Pulmonary artery endothelial cell (primary cell): ENCODE results near the gene CCR6. TPM values are rescaled to one million over a fixed set of nuclear protein-coding genes. Genes with fewer than 3 reads are reported as not detected.
"Not testable (repeated sequence)": the region's sequence is repeated elsewhere in the genome, so short reads cannot be mapped to it uniquely, and the experiment has no call there.

Experiments used
- DNase-seq: peaks from one replicate; pipeline ENCODE4 v3.0.0-alpha.2; 2011; ENCODE audit warnings: low read depth, low spot score
- total RNA-seq: library from RNA; depleted of rRNA; stranded (reverse); fragments of >200 nt; gene quantifications from 2 replicates; pipeline ENCODE4 v1.2.3, GENCODE V29; 2014

Gene CCR6
- total RNA-seq: not detected in 2 replicates

DNA sequence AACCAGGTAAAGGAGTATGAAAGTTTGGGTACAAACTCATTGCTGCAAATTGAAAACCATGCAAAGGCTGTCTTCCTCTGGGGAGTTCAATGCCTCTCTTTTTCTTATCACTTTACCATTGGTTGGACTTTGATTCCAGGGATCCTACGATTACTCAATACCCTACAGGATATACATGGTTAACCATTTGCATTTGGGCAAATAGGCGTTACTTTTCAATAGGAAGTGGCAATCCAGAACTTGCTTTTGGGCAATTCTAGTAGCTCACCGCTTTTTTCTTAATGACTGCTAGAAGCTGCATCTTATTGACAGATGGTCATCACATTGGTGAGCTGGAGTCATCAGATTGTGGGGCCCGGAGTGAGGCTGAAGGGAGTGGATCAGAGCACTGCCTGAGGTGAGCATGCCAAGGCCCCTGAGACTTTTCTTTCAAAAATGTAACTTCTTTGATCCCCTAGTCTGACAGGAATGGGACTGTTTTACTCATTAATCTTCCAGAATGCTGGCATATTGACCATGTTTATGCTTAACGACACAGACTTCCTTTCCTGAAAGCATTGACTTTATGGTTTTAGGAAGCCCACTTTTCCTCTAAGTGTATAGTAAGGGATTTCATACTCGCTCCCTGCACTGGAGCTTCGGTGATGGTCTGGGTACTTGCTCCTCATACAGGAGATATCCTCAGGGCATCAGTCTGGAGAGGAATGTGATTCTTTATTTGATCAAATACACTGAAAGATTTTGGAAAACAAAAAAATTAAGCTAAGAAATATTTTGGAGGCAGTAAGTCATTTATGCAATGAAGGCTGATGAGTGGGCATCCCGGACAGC lies at the start of gene CCR6:
TSS of gene CCR6 (plus strand) at position 270 of the 831 bp plus-strand sequence. CDS start 13,039 bp downstream, outside the sequence.
- no peak for DNase-seq

DNA sequence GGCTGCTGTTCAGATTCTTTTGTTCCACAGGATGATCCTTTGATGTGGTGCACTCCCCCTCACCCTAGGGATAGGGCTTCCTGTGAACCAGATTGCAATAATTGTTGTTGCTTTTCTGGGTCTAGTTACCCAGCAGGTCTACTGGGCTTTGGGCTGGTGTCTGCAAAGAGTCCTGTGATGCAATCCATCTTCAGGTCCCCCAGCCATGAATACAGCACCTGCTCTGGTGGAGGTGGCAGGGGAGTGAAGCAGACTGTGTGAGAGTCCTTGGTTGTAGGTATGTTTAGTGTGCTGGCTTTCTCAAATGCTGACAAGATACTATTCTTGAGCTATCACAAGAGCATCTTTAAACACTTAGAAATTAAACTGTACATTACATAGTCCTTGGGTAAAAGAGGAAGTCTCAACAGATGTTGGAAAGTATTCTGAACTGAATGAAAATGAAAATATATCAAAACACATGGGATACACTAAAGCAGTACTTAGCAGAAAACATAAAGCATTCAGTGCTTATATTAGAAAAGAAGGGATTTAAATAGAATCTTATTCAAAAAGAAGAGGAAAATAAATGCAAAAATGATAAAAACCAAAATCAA lies 49.1 kb upstream of the CCR6 start:
- DNase-seq: no peak

DNA sequence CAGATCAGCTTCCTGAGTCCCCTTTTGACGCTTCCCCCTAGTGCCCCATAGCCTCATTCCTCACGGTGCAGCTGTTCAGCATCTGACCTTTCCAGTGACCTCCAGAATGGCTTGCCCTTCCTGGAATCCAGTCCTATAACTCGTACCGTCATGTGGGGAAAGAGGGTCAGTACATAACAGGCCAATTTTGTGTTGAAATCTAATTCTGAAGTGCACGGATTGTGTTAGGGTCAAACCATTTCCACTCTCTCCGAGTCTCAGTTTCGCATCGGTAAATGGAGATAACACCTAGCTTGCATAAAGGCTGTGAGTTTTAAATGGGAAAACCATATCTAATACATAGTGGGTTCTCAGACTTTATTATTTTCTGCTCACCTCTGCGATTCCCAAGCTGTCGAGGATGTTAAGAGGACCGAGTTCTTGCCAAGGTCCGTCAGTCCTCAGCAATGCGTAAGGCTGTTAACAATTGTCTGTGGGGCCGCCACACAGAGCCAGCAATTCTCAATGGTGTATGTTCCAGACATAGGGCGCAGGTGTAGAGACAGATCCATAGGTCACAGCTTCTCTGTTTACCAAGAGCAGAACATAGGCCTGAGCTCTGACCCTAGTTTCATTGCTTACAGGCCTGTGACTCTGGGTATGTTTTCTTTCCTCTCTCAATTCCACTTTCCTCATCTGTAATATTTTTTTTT lies 45.5 kb upstream of the CCR6 start:
- no peak for DNase-seq

DNA sequence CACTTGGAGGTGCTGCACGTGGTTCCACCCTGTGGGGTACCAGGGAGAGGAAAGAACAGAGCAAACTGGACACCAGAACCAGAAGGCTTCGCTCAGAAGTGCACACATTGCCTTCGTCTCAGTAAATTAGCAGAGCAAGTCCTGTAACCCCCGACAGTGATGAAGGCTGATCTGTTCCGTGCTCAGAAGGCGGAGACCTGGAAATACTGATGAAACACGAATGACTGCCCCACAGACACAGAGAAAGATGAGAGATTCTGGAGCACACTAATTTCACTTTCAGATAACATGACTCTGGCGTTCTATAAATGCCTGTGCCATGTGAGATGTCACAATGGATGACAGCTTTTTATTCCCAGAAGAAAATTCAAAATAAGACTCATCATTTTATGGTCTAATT lies 44.2 kb upstream of the CCR6 start:
- no peak for DNase-seq

DNA sequence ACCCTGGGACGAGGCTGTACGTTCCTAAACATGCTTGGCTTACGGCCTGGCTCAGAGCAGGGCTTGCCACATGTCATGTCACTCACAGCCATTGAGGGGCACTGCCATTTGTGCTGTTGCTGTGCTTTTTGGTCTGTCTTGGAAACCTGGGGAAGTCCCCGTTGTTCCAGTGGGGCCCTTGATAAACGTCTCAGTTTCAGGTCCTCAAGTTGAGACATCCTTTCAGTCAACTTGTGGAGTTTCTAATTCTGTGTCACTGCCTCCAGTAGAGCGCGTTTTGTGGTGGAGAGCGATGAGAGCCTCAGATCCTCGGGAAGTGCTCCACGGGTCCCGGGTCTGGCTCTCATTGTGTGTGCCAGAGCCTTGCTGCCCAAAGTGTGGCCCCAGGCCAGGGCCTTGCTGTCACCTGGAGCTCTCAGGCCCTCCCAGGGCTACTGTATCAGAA lies 43.0 kb upstream of the CCR6 start:
- DNase-seq: no peak

DNA sequence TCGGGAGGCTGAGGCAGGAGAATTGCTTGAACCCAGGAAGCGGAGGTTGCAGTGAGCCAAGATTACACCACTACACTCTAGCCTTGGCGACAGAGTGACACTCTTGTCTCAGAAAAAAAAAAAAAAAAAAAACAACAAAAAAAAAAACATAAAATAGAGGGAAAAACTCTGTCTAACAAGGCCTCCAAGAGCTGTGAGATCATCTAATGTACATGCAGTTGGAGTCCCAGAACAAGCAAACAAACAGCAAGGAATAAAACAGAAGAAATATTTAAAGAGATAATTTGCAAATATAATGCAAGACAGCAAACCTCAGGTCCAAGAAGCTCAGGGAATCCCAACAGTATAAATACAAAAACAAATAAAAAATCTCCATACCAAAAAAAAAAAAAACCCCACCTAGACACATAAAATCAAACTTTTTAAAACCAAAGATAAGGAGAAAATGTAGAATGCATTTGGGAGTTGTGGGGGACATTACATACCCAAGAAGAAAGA lies 35.0 kb upstream of the CCR6 start:
- no peak for DNase-seq

DNA sequence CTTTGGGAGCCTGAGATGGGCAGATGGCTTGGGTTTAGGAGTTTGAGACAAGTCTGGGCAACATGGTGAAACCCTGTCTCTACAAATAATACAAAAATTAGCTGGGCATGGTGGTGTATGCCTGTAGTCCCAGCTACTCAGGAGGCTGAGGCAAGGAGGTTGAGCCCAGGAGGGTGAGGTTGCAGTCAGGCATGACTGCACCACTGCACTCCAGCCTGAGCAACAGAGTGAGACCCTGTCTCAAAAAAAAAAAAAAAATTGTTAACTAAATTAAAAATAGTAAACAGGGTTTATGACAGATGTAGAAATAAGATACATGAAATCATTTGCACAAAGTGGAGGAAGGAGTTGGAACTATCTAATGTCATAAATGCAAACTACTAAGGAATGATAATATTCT lies 34.2 kb upstream of the CCR6 start:
- not testable (repeated sequence) for DNase-seq

DNA sequence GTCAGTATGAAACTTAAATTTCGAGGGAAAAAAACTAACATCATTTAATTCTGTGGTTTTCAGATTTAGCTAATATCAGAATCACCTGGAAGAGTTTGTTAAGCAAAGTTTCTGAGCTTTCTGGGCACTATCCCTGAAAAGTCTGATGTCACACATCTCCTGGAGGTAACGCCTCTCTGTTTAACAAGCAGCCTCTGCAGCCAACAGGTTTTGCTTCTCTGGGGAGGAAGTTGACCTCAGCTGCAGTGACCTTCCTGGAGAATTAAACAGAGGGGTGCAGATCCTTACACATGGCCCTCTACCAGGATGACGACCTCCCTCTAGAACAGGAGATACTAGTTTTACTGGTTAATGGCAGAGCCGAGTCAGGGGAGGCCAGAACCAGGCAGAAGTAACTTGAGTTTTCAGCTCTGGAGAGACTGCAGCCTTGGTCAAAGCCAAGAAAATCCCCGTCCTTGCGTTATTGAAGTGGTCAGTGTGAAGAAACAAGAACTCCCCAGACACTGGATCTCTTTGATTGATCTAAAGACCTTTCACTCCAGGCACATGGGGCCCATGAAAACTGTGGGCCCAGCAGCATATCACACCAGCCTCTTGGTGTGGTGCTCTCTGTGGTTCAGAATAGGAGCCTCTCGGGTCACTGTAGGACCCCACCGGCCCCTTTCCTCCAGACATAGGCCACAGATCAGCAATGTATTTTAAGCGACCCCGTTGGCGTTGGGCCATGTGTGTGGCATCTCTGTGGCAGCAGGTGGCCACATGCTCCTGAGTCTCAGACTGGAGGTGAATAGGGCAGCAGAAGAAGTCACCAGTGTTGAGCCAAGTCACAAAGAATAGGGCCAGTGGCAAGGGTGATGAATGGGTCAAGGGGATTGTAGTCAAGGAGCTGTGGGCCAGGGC lies 33.4 kb upstream of the CCR6 start:
- no peak for DNase-seq

DNA sequence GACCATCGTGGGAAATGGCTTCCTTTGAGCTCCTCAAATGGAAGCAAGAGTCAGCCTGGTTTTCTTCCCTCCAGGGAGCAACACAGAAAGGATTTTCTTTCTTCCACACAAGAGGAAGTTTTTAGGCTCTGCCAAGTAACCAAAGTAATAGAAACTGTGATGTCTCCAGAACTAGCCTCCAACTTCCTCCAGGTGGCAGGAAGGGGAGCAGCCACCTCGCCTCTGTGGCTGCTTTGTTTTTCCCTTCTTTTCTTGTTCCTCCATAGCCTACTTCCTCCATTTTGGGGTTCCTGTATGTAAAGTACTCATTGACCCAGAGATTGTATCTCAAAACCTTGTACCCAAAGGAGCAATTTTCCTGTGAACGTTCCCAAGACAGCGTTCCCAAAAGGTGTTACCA lies 32.7 kb upstream of the CCR6 start:
- DNase-seq: no peak

DNA sequence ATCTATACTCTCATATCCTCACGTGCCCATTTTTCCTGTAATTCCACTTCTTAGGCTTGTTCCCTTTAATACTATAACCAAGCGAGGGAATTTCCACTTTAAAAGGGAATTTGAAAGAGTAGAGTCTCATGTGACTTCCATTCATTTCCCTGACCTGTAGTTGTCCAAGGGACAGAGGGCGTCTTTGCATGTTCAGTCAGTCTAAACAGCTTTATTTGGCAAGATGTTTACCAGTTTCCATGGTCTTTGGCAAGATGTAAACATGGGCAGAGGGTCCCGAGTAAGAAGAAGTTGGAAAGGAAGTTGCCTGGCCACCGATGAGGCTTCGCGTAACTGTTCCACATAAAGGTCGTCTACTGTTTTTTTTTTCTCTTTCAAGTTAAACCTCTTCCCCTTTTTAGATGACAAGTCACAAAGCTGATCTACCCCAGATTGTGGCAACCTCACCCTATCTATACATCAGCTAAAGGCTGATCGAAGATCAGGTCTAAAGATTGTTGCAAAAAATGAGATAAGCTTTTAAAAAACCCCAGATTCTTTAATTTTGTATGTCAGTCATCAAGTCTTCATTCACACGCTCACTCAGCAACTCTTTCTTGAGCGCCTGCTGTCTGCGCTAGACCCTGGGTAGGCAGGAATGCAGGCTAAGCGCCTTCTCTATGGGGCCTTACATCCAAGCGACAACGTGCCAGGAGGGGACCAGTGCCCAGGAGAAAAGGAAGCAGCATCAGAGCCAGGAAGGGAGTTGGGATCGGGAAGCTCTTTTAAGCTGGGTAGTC lies 31.7 kb upstream of the CCR6 start:
- no peak for DNase-seq

DNA sequence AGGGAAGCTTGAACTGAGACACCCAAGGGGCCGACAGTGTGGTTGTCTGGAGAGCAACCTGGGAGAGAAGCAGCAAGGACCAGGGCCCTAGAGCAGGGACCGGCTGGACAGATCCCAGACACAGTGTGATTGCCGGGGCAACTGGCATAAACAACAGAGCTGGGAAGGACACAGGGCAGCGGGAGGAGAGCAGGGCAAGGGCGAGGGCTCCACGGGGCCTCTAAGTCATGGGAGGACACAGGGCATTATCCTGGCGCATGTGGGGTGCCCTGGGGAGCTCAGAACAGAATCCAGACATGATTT lies 31.1 kb upstream of the CCR6 start:
- DNase-seq: no peak

DNA sequence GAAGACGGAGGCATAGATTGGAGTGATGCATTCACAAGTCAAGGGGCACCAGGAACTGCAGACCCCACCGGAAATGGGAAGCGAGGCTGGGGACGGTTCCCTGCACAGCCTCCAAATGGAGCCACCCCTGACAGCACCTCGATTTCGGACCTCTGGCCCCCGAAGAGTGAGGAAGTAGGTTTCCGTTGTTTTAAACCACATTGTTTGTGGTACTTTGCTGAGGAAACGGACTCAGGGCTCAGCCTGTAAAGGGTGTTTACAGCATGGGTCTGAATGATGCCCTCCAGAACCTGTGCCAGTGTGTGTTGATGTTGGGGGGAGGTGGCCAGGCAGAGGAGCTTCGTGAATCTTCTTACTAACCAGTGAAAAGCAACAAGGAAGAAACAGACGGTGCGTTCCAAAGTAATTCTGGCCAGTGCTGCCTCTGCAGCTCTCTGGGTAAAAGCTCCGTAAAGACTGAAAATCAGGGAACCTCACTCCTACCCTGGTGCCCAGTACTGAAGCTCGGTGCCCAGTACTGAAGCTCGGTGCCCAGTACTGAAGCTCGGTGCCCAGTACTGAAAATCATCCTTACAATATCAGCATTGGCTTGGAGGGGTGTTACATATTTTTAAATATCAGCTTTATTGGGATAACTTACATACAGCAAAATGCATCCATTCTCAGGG lies 30.1 kb upstream of the CCR6 start:
- no peak for DNase-seq

DNA sequence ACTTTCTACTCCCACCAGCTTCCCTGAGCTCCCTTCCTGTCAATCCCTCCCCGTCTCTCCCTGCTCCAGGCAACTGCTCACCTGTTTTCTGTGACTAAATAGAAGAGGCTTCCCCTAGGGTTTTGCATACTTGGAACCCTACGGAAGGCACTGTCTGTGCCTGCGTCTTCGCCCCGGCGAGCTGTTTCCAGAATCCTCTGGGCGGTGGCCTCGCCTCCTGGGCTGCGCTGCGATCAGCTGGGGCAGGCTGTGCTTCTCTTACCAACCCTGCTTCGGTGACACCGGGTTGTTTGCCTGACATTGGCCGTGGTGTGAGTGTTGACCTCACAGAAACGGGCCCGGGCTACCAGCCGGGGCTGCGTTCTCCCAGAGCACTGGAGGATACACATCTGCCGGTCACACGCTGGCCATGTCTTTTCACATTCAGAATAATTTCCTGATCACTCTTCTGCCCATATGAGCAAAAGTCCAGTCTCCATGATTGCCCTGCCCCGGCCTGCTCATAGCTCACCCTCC lies 29.4 kb upstream of the CCR6 start:
- no peak for DNase-seq

DNA sequence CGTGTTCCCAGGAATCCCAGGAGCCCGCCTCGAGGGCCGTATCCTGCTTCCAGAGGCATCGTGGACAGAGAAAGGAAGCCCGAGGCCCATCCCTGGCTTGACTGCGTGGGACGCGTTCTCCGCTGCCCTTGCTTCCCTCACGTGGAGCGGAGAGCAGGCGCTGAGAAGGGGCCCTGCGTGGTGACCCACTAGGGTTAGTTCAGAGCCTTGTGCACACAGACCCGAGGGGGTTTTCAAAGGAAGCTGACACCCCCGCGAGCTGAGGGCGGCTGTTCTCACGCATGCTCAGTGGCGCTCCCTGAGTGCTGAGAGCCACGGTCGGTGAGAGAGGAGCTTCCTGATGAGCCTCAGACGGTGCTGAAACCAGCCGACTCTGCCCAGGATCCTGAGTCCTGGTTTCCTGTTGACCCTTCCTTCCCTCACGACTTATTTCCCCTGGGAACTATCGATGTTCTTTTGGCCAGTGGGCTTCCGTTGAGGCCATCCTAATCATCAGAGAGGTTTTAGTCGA lies 28.9 kb upstream of the CCR6 start:
- no peak for DNase-seq

DNA sequence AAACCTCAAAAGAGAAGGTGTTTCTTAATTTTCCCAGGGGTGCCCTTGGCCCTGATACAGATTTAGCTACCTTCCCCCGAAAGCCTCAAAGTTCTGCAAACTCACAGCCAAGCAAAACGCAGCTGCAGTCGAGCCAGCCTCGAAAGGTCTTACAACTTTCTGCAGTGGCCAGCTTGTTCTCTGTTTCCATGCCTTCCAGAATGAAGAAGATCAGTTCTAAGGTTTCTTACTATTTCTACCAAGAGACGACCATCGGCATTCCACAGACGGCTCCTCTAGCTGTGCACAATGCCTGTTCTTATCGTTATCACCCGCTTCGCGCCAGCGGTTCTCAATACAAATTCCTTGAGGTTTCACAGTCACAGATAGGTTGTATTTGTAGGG lies 28.5 kb upstream of the CCR6 start:
- no peak for DNase-seq

DNA sequence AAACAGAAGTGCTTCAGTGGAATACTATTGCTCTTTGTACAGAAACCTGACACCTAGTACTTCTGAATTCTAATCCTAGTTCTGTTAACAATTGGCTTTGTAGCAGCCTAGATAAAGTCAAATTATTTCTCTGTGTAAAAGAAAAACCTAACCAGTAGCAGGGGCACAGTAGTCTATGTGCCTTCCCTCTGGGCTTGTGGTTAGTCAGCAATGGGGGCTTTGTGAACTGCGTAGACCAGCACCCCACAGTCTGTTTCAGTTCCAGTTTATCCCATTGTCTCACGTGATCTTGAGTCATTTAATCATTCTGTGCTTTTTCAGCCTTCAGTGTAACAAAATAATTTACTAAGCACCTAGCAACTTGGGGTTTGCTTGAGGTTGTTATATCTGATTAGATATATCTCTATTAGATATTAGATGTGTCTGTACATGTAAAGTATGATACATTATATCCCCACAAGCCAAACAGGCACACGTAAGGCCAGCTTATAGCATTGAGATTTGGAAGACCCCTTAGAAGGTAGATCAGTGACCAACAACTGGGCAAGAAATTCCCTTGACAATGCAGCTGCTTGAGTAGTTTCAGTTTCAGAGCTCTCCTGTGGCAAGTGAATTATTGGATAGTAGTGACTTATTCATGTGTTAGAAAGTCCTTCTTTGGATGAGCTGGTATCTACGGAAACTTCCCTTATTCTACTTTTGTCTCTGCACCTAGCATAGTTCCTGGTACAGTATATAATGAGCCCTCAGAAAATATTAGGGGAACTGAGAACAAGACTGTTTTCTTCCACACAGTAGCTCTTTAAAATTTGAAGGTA lies 27.9 kb upstream of the CCR6 start:
- DNase-seq: no peak

DNA sequence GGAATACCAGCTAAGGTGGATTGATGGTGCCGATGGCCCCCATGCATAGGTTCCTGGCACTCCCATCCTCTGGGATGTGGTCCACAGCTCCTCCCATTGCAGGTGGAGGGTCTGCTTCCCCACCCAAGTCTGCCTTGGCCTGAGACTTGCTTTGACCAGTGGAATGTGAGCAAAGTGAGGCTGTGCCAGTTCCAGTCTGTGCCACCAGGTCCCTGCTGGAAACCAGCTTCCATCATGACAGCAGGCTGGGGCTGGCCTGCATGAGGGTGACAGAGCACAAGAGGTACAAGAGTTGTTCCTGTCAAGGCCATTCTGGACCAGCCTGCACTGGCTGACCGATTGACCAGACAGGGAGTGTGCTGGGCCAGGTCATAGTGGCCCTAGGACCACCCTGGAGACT lies 27.0 kb upstream of the CCR6 start:
- no peak for DNase-seq

DNA sequence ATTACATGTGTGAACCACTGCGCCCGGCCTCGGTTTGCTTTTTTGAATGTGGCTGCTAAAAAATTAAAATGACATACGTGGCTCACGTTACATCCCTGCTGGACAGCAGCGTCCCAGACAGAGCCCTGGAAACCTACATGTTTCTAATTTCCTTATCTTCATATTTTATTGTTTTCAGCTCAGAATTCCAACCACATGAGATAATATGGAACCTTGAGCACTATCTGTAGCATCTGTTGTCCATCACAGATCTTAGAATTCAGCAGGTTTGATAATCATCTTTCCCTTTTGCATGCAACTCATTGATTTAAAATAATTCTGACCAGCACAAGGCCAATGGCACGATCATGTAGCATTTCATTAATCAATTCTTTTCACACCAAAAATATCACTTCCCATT lies 25.9 kb upstream of the CCR6 start:
- no peak for DNase-seq

DNA sequence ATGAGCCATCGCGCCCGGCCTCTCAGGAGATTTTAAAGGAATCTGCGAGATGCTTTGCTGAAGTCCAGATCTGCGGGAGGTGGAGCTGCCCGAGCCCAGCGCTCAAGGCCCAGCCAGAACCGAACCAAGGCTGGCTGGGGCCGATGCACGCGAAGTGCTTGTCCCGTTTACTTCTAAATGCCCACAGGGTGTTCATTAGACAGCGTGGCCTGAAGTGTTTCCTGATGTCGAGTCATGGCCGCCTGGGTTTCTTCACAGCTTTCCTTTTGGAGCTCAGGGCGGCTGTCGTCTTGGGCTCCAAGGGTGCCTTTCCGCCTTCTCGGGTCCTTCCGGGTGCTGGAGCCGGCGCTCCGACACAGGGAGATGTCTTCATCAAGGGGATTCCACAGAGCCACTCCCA lies 25.1 kb upstream of the CCR6 start:
- no peak for DNase-seq
